SJCRH30 (cell line): ENCODE measurements around the gene CYTL1. TPM values are rescaled to one million over a fixed set of nuclear protein-coding genes. Genes with fewer than 3 reads are reported as not detected.
"Not testable (repeated sequence)": the region's sequence is repeated elsewhere in the genome, so short reads cannot be mapped to it uniquely, and the experiment has no call there.

ENCODE experiments used
- DNase-seq, 2 experiments: peaks; one replicate each; pipeline ENCODE4 v3.0.0-alpha.2; 2015 to 2020
- H3K27ac ChIP-seq: fragments of 250-450 bp; sonication (Bioruptor Pico); 2 replicates; pipeline ENCODE4 v1.5.1; 2020; ENCODE audit warnings: mild to moderate bottlenecking, moderate library complexity
- H3K27me3 ChIP-seq: fragments of 250-450 bp; sonication (Bioruptor Pico); 2 replicates; pipeline ENCODE4 v1.5.1; 2020; ENCODE audit warnings: mild to moderate bottlenecking, moderate library complexity
- H3K36me3 ChIP-seq: fragments of 250-450 bp; sonication (Bioruptor Pico); 2 replicates; pipeline ENCODE4 v1.5.1; 2020; ENCODE audit warnings: mild to moderate bottlenecking, moderate library complexity
- H3K4me1 ChIP-seq: fragments of 250-450 bp; sonication (Bioruptor Pico); 2 replicates; pipeline ENCODE4 v1.5.1; 2020; ENCODE audit warnings: mild to moderate bottlenecking, moderate library complexity
- H3K4me3 ChIP-seq: fragments of 250-450 bp; sonication (Bioruptor Pico); 2 replicates; pipeline ENCODE4 v1.5.1; 2020; ENCODE audit warnings: mild to moderate bottlenecking, moderate library complexity
- H3K9me3 ChIP-seq: fragments of 250-450 bp; sonication (Bioruptor Pico); replicated peaks from 2 replicates; pipeline ENCODE4 v1.5.1; 2020; ENCODE audit warnings: mild to moderate bottlenecking, moderate library complexity
- total RNA-seq: library from RNA; depleted of rRNA; stranded (reverse); fragments of >200 nt; shearing (Covaris generic); gene quantifications from 2 replicates; pipeline ENCODE4 v1.2.3, GENCODE V29; 2014; rRNA removed

The CYTL1 gene
- 6.6 and 8.1 TPM in 2 replicates for total RNA-seq

DNA sequence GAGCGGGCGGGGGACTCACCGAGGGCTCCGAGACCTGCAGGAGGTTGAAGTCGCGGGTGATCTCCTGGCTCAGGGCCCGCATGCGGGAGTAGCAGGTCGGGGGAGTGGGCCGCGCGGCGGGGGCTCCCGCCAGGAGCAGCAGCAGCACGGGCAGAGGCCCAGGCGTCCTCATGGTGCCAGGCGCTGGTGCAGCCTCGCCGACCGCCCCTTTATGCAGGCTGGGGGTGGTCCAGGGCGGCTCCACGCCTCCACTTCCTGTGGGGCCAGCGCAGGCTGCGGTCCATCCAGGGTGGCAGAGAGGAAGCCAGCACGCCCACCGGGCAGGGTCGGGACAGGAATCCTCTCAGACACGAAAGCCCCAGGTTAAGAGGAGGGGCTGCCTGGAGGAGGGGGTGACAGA is at the start of gene CYTL1:
Gene CYTL1, minus strand, starts transcription at position 185 of the 400 bp plus-strand sequence. Its CDS starts 13 bp downstream, at position 172.
- no peak for DNase-seq
- Histone ChIP-seq H3K4me3 (peak within 1 kb of the TSS; percentile 51), H3K4me1 (peaks cover 5% of the 10 kb centered on the region), H3K9me3 (peaks cover 2% of the 10 kb centered on the region; the same call in 1 of the 2 replicates), H3K27me3 (no peaks in the 10 kb centered on the region), H3K36me3 (no peaks in the 10 kb centered on the region), H3K27ac (no peak within 1 kb of the TSS)

DNA sequence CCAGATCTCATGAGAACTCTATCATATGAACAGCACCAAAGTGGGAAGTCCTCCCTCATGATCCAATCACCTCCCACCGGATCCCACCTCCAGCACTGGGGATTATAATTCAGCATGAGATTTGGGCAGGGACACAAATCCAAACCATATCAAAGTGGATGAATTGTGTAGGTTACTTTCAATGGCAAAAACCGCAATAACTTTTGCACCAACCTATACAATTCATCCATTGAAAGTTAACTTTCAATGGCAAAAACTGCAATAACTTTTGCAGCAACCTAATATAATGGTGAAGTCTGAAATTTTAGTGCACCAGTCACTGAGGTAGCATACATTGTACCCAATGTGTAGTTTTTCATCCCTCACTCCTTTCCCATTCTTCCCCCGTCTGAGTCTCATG is 48.6 kb upstream of the CYTL1 start:
- H3K4me3 ChIP-seq: no peak overlapping the region
- H3K27ac ChIP-seq: no peak overlapping the region
- H3K36me3 ChIP-seq: no peaks in the 10 kb centered on the region
- no peak for DNase-seq
- no peaks in the 10 kb centered on the region for H3K9me3 ChIP-seq
- H3K4me1 ChIP-seq: no peaks in the 10 kb centered on the region
- H3K27me3 ChIP-seq: no peaks in the 10 kb centered on the region

- not testable (repeated sequence) for H3K27ac ChIP-seq, H3K4me1 ChIP-seq, DNase-seq, H3K27me3 ChIP-seq, H3K36me3 ChIP-seq, H3K9me3 ChIP-seq, H3K4me3 ChIP-seq
These were observed 47.7 kb upstream of the CYTL1 start for GRCh38 chr4:5066968-5067367.

DNA sequence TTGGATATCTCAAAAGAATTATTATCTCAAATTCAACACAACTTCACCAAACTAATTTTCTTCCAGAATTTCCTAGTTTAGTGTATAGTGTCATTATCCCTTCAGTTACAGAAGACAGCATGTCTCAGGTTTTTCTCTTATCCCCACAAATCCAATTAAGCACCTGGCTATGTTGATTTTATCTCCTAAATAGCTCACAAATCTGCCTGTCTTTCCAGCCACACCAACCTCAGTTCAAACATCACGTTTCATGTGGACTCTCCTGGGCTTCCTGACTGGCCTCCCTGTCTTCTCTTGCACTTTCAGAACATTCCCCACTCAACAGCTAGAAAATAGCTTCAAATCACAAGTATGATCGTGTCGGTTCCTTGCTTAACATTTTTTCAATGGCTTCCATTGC is 46.8 kb upstream of the CYTL1 start:
- DNase-seq: no peak
- Histone ChIP-seq H3K36me3 (no peaks in the 10 kb centered on the region), H3K4me3 (no peak overlapping the region), H3K27me3 (no peaks in the 10 kb centered on the region), H3K9me3 (no peaks in the 10 kb centered on the region), H3K27ac (no peak overlapping the region), H3K4me1 (no peaks in the 10 kb centered on the region)

- Histone ChIP-seq H3K4me3 (no peak overlapping the region), H3K27ac (no peak overlapping the region), H3K36me3 (no peaks in the 10 kb centered on the region), H3K27me3 (peaks cover 3% of the 10 kb centered on the region; the same call in 1 of the 2 replicates), H3K9me3 (no peaks in the 10 kb centered on the region; the same call in 1 of the 2 replicates), H3K4me1 (no peaks in the 10 kb centered on the region)
- DNase-seq: no peak
These were observed 36.2 kb upstream of the CYTL1 start for GRCh38 chr4:5055411-5055810.

DNA sequence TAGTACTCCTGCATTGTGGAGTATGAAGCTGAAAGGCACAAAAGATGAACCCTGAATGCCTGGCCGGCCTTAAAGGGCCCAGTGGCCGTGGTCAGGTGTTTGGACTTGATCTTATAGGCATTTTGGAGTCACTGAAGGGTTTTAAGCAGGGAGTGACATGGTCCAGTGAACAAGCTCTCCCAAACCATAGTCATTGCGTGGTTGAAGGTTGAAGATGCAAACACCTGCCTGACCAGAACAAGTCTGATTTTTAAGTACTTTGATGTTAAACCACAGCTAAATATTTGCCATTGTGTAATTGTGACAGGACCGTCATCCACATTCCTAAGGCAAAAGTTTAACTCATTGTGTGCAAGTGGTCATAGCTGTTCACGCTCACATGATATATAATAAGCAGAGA is 35.3 kb upstream of the CYTL1 start:
- H3K36me3 ChIP-seq: no peaks in the 10 kb centered on the region
- H3K27ac ChIP-seq: no peak overlapping the region
- peaks cover 3% of the 10 kb centered on the region; the same call in 1 of the 2 replicates for H3K27me3 ChIP-seq
- H3K9me3 ChIP-seq: no peaks in the 10 kb centered on the region; the same call in 1 of the 2 replicates
- no peak overlapping the region for H3K4me3 ChIP-seq
- no peak for DNase-seq
- no peaks in the 10 kb centered on the region for H3K4me1 ChIP-seq

GRCh38 chr4:5052726-5053425 is 33.6 kb upstream of the CYTL1 start:
- Histone ChIP-seq H3K36me3 (no peaks in the 10 kb centered on the region), H3K27me3 (peaks cover 3% of the 10 kb centered on the region; the same call in 1 of the 2 replicates), H3K9me3 (no peaks in the 10 kb centered on the region), H3K27ac (no peak overlapping the region), H3K4me1 (no peaks in the 10 kb centered on the region), H3K4me3 (no peak overlapping the region)
- no peak for DNase-seq

DNA sequence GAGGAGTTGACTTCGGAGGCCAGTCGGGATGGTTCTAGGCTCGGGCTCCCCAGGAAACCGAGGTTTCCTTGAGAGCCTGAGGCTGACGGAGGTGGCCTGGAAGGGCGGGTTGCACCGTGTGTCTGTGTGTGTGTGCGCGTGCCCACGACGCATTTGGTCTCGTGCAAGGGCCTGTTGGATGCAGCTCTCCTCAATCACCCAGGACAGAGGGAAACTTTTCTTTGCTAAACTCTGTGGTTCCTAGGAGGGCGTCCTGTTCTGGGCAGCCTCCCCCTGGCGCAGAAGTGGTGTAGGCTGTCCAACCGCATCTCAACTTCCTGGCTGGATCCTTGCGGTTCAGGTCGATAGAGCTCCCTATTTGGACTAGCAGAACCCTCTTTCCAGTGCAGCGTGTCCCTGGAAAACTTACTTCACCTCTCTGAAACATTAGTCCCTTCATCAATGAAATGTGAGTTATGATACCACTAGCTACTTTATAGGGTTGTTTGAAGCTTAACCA is 33.0 kb upstream of the CYTL1 start:
- H3K4me3 ChIP-seq: no peak overlapping the region
- DNase-seq: no peak
- H3K27ac ChIP-seq: no peak overlapping the region
- H3K9me3 ChIP-seq: no peaks in the 10 kb centered on the region
- peaks cover 3% of the 10 kb centered on the region; the same call in 1 of the 2 replicates for H3K27me3 ChIP-seq
- no peaks in the 10 kb centered on the region for H3K36me3 ChIP-seq
- H3K4me1 ChIP-seq: no peaks in the 10 kb centered on the region

- peak; percentile 53 to 56 for DNase-seq
- peaks cover 3% of the 10 kb centered on the region; the same call in 1 of the 2 replicates for H3K27me3 ChIP-seq
- peak within 1 kb of the TSS; percentile 36 for H3K4me3 ChIP-seq
- no peaks in the 10 kb centered on the region for H3K4me1 ChIP-seq
- peaks cover 1% of the 10 kb centered on the region; the same call in 1 of the 2 replicates for H3K9me3 ChIP-seq
- H3K36me3 ChIP-seq: no peaks in the 10 kb centered on the region
- H3K27ac ChIP-seq: no peak within 1 kb of the TSS
These were observed 32.3 kb upstream of the CYTL1 start, which contains the start of gene STK32B for GRCh38 chr4:5051278-5052203. STK32B (plus strand) TSS chr4:5051480.

- Histone ChIP-seq H3K36me3 (no peaks in the 10 kb centered on the region), H3K27me3 (peaks cover 3% of the 10 kb centered on the region; the same call in 1 of the 2 replicates), H3K27ac (no peak overlapping the region), H3K4me1 (no peaks in the 10 kb centered on the region), H3K4me3 (peak overlapping the region; percentile 36), H3K9me3 (peaks cover 8% of the 10 kb centered on the region; the same call in 1 of the 2 replicates)
- peak; percentile 72 to 83 for DNase-seq
These were observed 31.4 kb upstream of the CYTL1 start for GRCh38 chr4:5050520-5051277.

DNA sequence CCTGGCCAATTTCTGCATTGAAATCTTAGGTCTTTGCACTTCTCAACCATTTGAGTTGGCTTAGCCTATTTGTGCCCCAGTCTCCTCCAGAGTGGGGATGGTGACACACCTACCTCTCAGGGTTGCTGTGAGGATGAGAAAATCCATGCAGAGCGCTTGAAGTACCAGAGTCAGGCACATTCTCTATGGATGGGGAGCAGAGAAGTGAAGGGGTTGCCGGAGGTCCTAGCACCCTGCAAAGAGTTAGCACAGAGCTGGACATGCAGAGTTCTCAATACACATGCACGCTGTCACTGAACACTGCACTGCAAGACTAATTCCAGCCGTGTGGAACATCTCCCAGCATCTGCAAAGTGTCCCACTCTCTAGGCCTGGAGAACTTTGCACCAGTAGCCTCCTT is 29.5 kb upstream of the CYTL1 start:
- H3K27ac ChIP-seq: no peak overlapping the region
- no peaks in the 10 kb centered on the region for H3K36me3 ChIP-seq
- DNase-seq: no peak
- H3K9me3 ChIP-seq: peaks cover 8% of the 10 kb centered on the region; the same call in 1 of the 2 replicates
- peaks cover 3% of the 10 kb centered on the region; the same call in 1 of the 2 replicates for H3K27me3 ChIP-seq
- H3K4me3 ChIP-seq: no peak overlapping the region
- no peaks in the 10 kb centered on the region for H3K4me1 ChIP-seq

- Histone ChIP-seq H3K27me3 (no peaks in the 10 kb centered on the region), H3K4me3 (no peak overlapping the region), H3K36me3 (no peaks in the 10 kb centered on the region), H3K9me3 (peaks cover 8% of the 10 kb centered on the region; the same call in 1 of the 2 replicates), H3K27ac (no peak overlapping the region), H3K4me1 (peaks cover 14% of the 10 kb centered on the region)
- DNase-seq: no peak
These were observed 25.8 kb upstream of the CYTL1 start for GRCh38 chr4:5045097-5045496.

DNA sequence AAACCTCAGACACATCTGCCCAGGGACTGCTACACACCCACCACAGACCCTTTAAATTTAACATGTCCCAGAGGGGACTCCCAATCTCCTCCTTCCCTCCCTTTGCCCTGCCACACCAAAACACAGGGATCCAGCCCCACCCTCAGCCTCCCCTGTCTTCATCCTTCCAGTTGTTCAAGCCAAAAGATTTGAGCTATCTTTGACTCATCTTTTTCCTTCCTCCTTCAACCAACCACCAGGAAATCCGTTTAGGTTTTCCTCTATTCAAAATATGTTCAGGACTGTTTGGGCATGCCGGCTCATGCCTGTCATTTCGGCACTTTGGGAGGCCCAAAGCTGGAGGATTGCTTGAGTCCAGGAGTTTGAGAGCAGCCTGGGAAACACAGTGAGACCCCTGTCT is 25.1 kb upstream of the CYTL1 start:
- no peak for DNase-seq
- no peaks in the 10 kb centered on the region for H3K36me3 ChIP-seq
- peaks cover 8% of the 10 kb centered on the region; the same call in 1 of the 2 replicates for H3K9me3 ChIP-seq
- no peaks in the 10 kb centered on the region for H3K27me3 ChIP-seq
- H3K27ac ChIP-seq: no peak overlapping the region
- H3K4me3 ChIP-seq: no peak overlapping the region
- peaks cover 16% of the 10 kb centered on the region for H3K4me1 ChIP-seq

- Histone ChIP-seq H3K4me3 (no peak overlapping the region), H3K4me1 (peaks cover 22% of the 10 kb centered on the region), H3K27ac (no peak overlapping the region), H3K9me3 (peaks cover 8% of the 10 kb centered on the region; the same call in 1 of the 2 replicates), H3K36me3 (no peaks in the 10 kb centered on the region), H3K27me3 (no peaks in the 10 kb centered on the region)
- no peak for DNase-seq
These were observed 24.3 kb upstream of the CYTL1 start for GRCh38 chr4:5043579-5043978.
